HepG2 (cell line): ENCODE data around the gene IKZF2. TPM values are rescaled to one million over a fixed set of nuclear protein-coding genes. Genes with fewer than 3 reads are reported as not detected.
A peak's percentile ranks its signal among the peaks of the same experiment; 100 is the strongest.

Source experiments
- ATAC-seq: fragments of 200-7000 bp; cut with Tn5 transposase; 3 replicates; pipeline ENCODE4 v1.9.1; 2020; ENCODE audit warnings: mild to moderate bottlenecking, moderate library complexity
- BruUV-seq: library from RNA; stranded (reverse); fragments of 400-500 nt; replicated peaks from 2 replicates; lab custom pipeline; 2021; lab: Mats Ljungman, UMichigan
- CTCF ChIA-PET: fragments of 300-600 bp; formaldehyde crosslinking; extraction: SDS; loops from one replicate; lab custom pipeline; 2021; ENCODE audit warnings: low total read pairs, inconsistent platforms, low intra/inter-chr PET ratio; lab: Yijun Ruan, JAX
- POLR2A ChIA-PET: fragments of 350-600 bp; sonication (Branson Sonifier 250); formaldehyde crosslinking; loops from one replicate; lab custom pipeline; 2020; ENCODE audit warnings: antibody characterized with exemption, inconsistent platforms; lab: Yijun Ruan, JAX
- DNase-seq: peaks from one replicate; pipeline ENCODE4 v3.0.0-alpha.2; 2015; ENCODE audit warnings: low spot score
- FAIRE-seq: peaks from 3 replicates; lab custom pipeline; 2011; peaks lifted over from hg19 to GRCh38; lab: Jason Lieb, UNC
- H2AFZ ChIP-seq: one replicate; pipeline ENCODE4 v1.6.1; 2011; ENCODE audit warnings: low read length, inconsistent platforms
- H3K27ac ChIP-seq: fragments of 300-600 bp; 3 replicates; pipeline ENCODE4 v1.8.0; 2011; ENCODE audit warnings: mixed run types, mild to moderate bottlenecking, mixed read lengths, low read length, inconsistent platforms; ENCODE audit not compliant: insufficient read depth; ENCODE audit errors: extremely low read length
- H3K27me3 ChIP-seq, 2 experiments: fragments of 200-600 bp in 1 of 2; 2 replicates in 1 of 2; 3 replicates in 1 of 2; pipeline versions ENCODE4 v1.6.0 to v1.8.0; 2011; ENCODE audit warnings: low read length in 2 of 2, mild to moderate bottlenecking in 2 of 2, moderate library complexity in 2 of 2, inconsistent platforms in 1 of 2; ENCODE audit not compliant: insufficient read depth in 2 of 2, control insufficient read depth in 1 of 2
- H3K36me3 ChIP-seq, 2 experiments: fragments of 200-600 bp in 1 of 2; replicated peaks in 1 of 2; 2 replicates in 1 of 2; 3 replicates in 1 of 2; pipeline versions ENCODE4 v1.5.1 to v1.8.0; 2011; ENCODE audit warnings: low read length in 2 of 2, inconsistent platforms in 1 of 2; ENCODE audit not compliant: insufficient read depth in 2 of 2, control insufficient read depth in 1 of 2
- H3K4me1 ChIP-seq: 2 replicates; pipeline ENCODE4 v1.5.1; 2012; ENCODE audit warnings: low read length, inconsistent platforms; ENCODE audit not compliant: insufficient read depth
- H3K4me2 ChIP-seq: 2 replicates; pipeline ENCODE4 v1.6.0; 2011; ENCODE audit warnings: low read depth, low read length, inconsistent platforms
- H3K4me3 ChIP-seq, 3 experiments: fragments of 200-600 bp in 1 of 3; sonication (generic), shearing (Covaris generic) in 1 of 3; replicated peaks in 1 of 3; 2 replicates each; pipeline ENCODE4 v1.5.1; 2011 to 2016; ENCODE audit warnings: low read length in 3 of 3, inconsistent platforms in 2 of 3, low read depth in 2 of 3, mild to moderate bottlenecking in 2 of 3, control low read depth in 1 of 3, mixed read lengths in 1 of 3; ENCODE audit not compliant: insufficient read depth in 1 of 3
- H3K79me2 ChIP-seq: one replicate; pipeline ENCODE4 v1.6.1; 2011; ENCODE audit warnings: low read length, inconsistent platforms; ENCODE audit not compliant: insufficient read depth
- H3K9ac ChIP-seq: 2 replicates; pipeline ENCODE4 v1.6.0; 2011; ENCODE audit warnings: mild to moderate bottlenecking, low read depth, low read length, inconsistent platforms; ENCODE audit not compliant: insufficient read depth
- H3K9me3 ChIP-seq: 2 replicates; pipeline ENCODE4 v1.5.1; 2012; ENCODE audit warnings: mild to moderate bottlenecking, low read length
- H4K20me1 ChIP-seq: 2 replicates; pipeline ENCODE4 v1.6.0; 2011; ENCODE audit warnings: inconsistent platforms, mild to moderate bottlenecking, low read length, moderate library complexity; ENCODE audit not compliant: insufficient read depth
- HDAC2 ChIP-seq: sonication (generic); formaldehyde crosslinking; IDR thresholded peaks from 2 replicates; pipeline ENCODE4 v1.4.0; 2020; ENCODE audit warnings: missing genetic modification reagents
- HNRNPK ChIP-seq: fragments of 200-400 bp; formaldehyde crosslinking; IDR thresholded peaks from 2 replicates; pipeline ENCODE4 v1.6.1; 2018; ENCODE audit warnings: low read length, low read depth, moderate library complexity, mild to moderate bottlenecking; ENCODE audit not compliant: poor library complexity, severe bottlenecking
- KDM4B ChIP-seq: sonication (generic); formaldehyde crosslinking; IDR thresholded peaks from 2 replicates; pipeline ENCODE4 v1.4.0; 2020; ENCODE audit warnings: missing genetic modification reagents
- WGBS: methylation state at CpG from one replicate; pipeline ENCODE4 v1.1.6; 2017; ENCODE audit warnings: low lambda C conversion rate; 5-methylcytosine and 5-hydroxymethylcytosine counted together
- in situ Hi-C: cut with HindIII; loops from 2 replicates; pipeline ENCODE4 v1.10.0; 2017; ENCODE audit warnings: low pct_unique_long_range_greater_than_20kb; ENCODE audit not compliant: extremely low pct_ligation_motif_present
- intact Hi-C: fragments of 100-400 bp; cut with micrococcal nuclease; formaldehyde crosslinking; loops from one replicate; pipeline ENCODE4 v1.10.0; 2022; ENCODE audit not compliant: unreplicated experiment
- polyA plus RNA-seq, 8 experiments: library from polyadenylated mRNA; depleted of rRNA in 3 of 8; stranded (reverse) in 7 of 8; unstranded in 1 of 8; fragments of >200 nt; fragmentation: Illumina TruSeq in 4 of 8; extraction: Trizol in 4 of 8; gene quantifications; 2 replicates each; pipeline versions ENCODE4 v1.2.1 to v1.2.3, GENCODE V29; 2011 to 2016; ENCODE audit warnings: low read depth in 4 of 8, missing spikeins in 1 of 8, mixed read lengths in 1 of 8; ENCODE audit not compliant: insufficient read depth in 1 of 8
- total RNA-seq, 5 experiments: library from RNA; depleted of rRNA; stranded (reverse); fragments of >200 nt; fragmentation: Illumina TruSeq; extraction: Trizol; gene quantifications; 2 replicates each; pipeline ENCODE4 v1.2.3, GENCODE V29; 2016; ENCODE audit warnings: low read depth in 1 of 5
- TF ChIP-seq, protein P1 (sequence below): sonication (generic); formaldehyde crosslinking; IDR thresholded peaks from 2 replicates; pipeline ENCODE4 v1.4.0; 2020; ENCODE audit warnings: missing genetic modification reagents
- TF ChIP-seq, protein P2 (sequence below): sonication (generic); formaldehyde crosslinking; IDR thresholded peaks from 2 replicates; pipeline ENCODE4 v1.5.0; 2020; ENCODE audit warnings: missing genetic modification reagents
- TF ChIP-seq, protein P3 (sequence below): sonication (generic); formaldehyde crosslinking; IDR thresholded peaks from 2 replicates; pipeline ENCODE4 v1.8.1; 2022; ENCODE audit warnings: low read depth, mild to moderate bottlenecking, missing genetic modification reagents
- TF ChIP-seq, protein P4 (sequence below), 2 experiments: IDR thresholded peaks; 2 replicates each; pipeline ENCODE4 v1.6.1; 2011 to 2012; ENCODE audit warnings: low read length in 2 of 2, borderline replicate concordance in 1 of 2, low read depth in 1 of 2, mild to moderate bottlenecking in 1 of 2, moderate library complexity in 1 of 2

IKZF2 gene
- total and polyA plus RNA-seq, 2 of the 13 experiments (the other 11 are each of a cell fraction or from before 2014, with no cell fraction given), result 0.18 to 0.86 TPM

DNA sequence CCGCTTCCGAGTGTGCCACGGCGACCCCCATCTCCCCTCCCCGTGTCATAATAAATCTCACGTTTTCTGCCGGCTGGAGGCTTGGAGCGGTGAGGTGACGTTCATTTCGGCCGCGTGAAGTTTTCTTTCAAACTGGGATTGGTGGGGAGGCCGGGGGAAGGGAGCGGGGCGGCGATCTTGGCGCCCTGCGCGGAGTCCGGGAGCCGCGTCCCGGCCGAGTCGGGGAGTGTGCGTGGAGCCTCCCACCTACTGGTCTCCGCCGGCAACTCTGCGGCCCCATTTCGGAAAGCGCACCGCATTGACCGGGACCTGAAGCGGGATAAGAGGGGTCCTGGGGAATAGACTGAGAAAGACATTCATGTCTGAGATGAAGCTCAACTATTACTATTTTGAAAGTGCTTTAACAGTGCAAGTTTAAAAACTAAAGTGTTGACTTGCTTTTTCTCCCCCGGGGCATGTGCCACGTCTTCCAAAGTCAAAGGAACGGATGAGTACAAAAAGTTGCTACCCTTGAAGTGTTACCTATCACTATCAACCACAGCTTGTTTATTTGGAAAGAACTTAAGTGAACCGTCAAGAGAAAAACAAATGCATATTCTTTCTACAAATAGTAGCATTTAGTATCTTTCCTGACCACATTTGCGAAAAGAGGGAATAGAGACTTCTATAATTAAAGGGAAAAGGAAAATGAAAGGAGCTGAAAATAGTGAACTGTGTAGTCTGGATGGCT lies 818 bp upstream of the IKZF2 start:
- Histone ChIP-seq H3K27ac (no peak overlapping the region), H3K9ac (peak overlapping the region; percentile 52), H3K9me3 (no peaks in the 10 kb centered on the region), H3K4me2 (peak overlapping the region; percentile 85), H3K4me1 (peaks cover 11% of the 10 kb centered on the region; the same call in 1 of the 2 replicates), H3K27me3 (peaks cover 0 to 15% of the 10 kb centered on the region in 2 experiments; a peak in 1 of 5 replicates), H3K79me2 (no peaks in the 10 kb centered on the region), H4K20me1 (no peaks in the 10 kb centered on the region), H3K36me3 (no peaks in the 10 kb centered on the region), H2AFZ (peak overlapping the region; percentile 10), H3K4me3 (peak overlapping the region; percentile 57 to 80 (median 72))
- POLR2A ChIA-PET, result interaction anchor here (1.2 kb wide), 1 partner anchor 132 kb away, joined by 3 read pairs; the partner anchor contains the start of gene SPAG16
- peak; percentile 90 for ATAC-seq
- FAIRE-seq, result no peak
- CTCF ChIA-PET, result interaction anchor here (1.6 to 2.2 kb wide), 2 partner anchors 375 to 466 kb away, joined by 3 to 18 read pairs; no protein-coding TSS in a partner anchor
- peak; percentile 27 for DNase-seq
- intact Hi-C loops (loop anchor here (2.0 to 5.0 kb wide), 4 partner anchors 37 to 257 kb away; no protein-coding TSS in a partner anchor), in situ Hi-C loops (loop anchor here (5.0 to 10.0 kb wide), 2 partner anchors 377 to 470 kb away; no protein-coding TSS in a partner anchor)
- 4% methylated on average over 29 of the region's 39 CpGs for WGBS
- TSS peak; percentile 82 for BruUV-seq
- TF ChIP-seq, protein P1, sequence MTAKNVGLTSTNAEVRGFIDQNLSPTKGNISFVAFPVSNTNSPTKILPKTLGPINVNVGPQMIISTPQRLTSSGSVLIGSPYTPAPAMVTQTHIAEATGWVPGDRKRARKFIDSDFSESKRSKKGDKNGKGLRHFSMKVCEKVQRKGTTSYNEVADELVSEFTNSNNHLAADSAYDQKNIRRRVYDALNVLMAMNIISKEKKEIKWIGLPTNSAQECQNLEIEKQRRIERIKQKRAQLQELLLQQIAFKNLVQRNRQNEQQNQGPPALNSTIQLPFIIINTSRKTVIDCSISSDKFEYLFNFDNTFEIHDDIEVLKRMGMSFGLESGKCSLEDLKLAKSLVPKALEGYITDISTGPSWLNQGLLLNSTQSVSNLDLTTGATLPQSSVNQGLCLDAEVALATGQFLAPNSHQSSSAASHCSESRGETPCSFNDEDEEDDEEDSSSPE (CRISPR knock-in tag), result no peak; the same call in 1 of the 2 replicates
- TF ChIP-seq, protein P2, sequence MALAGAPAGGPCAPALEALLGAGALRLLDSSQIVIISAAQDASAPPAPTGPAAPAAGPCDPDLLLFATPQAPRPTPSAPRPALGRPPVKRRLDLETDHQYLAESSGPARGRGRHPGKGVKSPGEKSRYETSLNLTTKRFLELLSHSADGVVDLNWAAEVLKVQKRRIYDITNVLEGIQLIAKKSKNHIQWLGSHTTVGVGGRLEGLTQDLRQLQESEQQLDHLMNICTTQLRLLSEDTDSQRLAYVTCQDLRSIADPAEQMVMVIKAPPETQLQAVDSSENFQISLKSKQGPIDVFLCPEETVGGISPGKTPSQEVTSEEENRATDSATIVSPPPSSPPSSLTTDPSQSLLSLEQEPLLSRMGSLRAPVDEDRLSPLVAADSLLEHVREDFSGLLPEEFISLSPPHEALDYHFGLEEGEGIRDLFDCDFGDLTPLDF (CRISPR knock-in tag), result 0 out of 2 replicates have a peak, but pooled peaks have one; percentile 5
- TF ChIP-seq HDAC2 (no peak), HNRNPK (peak; percentile 15), KDM4B (CRISPR knock-in tag) (no peak)
- TF ChIP-seq, protein P3, sequence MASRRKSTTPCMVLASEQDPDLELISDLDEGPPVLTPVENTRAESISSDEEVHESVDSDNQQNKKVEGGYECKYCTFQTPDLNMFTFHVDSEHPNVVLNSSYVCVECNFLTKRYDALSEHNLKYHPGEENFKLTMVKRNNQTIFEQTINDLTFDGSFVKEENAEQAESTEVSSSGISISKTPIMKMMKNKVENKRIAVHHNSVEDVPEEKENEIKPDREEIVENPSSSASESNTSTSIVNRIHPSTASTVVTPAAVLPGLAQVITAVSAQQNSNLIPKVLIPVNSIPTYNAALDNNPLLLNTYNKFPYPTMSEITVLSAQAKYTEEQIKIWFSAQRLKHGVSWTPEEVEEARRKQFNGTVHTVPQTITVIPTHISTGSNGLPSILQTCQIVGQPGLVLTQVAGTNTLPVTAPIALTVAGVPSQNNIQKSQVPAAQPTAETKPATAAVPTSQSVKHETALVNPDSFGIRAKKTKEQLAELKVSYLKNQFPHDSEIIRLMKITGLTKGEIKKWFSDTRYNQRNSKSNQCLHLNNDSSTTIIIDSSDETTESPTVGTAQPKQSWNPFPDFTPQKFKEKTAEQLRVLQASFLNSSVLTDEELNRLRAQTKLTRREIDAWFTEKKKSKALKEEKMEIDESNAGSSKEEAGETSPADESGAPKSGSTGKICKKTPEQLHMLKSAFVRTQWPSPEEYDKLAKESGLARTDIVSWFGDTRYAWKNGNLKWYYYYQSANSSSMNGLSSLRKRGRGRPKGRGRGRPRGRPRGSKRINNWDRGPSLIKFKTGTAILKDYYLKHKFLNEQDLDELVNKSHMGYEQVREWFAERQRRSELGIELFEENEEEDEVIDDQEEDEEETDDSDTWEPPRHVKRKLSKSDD (CRISPR knock-in tag), result 0 out of 2 replicates have a peak, but pooled peaks have one; percentile 0
- TF ChIP-seq, protein P4, sequence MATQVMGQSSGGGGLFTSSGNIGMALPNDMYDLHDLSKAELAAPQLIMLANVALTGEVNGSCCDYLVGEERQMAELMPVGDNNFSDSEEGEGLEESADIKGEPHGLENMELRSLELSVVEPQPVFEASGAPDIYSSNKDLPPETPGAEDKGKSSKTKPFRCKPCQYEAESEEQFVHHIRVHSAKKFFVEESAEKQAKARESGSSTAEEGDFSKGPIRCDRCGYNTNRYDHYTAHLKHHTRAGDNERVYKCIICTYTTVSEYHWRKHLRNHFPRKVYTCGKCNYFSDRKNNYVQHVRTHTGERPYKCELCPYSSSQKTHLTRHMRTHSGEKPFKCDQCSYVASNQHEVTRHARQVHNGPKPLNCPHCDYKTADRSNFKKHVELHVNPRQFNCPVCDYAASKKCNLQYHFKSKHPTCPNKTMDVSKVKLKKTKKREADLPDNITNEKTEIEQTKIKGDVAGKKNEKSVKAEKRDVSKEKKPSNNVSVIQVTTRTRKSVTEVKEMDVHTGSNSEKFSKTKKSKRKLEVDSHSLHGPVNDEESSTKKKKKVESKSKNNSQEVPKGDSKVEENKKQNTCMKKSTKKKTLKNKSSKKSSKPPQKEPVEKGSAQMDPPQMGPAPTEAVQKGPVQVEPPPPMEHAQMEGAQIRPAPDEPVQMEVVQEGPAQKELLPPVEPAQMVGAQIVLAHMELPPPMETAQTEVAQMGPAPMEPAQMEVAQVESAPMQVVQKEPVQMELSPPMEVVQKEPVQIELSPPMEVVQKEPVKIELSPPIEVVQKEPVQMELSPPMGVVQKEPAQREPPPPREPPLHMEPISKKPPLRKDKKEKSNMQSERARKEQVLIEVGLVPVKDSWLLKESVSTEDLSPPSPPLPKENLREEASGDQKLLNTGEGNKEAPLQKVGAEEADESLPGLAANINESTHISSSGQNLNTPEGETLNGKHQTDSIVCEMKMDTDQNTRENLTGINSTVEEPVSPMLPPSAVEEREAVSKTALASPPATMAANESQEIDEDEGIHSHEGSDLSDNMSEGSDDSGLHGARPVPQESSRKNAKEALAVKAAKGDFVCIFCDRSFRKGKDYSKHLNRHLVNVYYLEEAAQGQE (IDR thresholded peaks at IDR 0.05; ENCODE audit: borderline replicate concordance in 1 of 2, low read depth in 1 of 2, low read length in 2 of 2), result no peak
